ENCODE measurements around the gene FMO5.
"Not testable (repeated sequence)": the region's sequence is repeated elsewhere in the genome, so short reads cannot be mapped to it uniquely, and the experiment has no call there.

FMO5 gene

GRCh38 chr1:147238925-147239820, 14.0 kb upstream of the FMO5 start:
- no peak for DNase-seq

- no peak for DNase-seq
Measured at GRCh38 chr1:147238053-147238902, 13.1 kb upstream of the FMO5 start.

DNA sequence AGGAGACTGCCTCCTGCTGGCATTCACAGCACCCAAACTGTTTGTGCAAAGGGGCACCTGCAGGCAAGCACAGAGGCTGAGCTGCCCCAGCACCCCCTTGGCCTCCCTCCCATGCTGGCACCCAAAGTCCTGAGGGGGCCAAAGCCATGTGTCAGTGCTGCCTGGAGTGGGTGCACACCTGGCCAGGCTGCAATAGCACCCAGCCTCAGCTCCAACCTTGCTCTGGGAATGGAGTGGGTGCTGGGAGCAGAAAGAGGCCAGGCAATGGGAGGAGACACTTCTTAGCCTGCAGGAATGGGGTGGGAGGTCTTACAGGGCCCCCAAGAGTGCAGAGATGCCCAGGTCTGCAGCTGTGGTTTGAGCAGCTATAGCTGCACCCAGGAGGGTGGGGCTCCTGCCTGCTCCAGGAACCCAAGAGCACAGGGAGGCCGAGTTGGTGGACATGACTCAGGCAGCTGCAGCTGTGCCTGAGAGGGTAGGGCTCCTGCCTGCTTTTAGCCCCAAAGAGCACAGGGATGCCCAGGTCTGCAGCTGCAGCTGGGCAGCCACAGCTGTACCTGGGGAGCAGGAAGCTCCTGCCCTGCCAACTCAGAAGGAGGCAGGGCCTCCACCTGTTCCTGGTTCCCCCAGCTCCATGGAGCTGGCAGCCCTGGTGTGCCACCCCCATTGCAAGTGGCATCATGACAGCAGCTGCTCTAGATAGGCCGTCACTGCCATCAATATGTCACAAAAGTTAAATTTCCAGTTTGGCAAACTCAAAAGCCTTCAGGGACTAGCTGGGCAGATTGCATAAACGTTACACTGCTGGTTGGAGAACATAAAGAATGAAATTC, 12.0 kb upstream of the FMO5 start:
- no peak for DNase-seq

DNA sequence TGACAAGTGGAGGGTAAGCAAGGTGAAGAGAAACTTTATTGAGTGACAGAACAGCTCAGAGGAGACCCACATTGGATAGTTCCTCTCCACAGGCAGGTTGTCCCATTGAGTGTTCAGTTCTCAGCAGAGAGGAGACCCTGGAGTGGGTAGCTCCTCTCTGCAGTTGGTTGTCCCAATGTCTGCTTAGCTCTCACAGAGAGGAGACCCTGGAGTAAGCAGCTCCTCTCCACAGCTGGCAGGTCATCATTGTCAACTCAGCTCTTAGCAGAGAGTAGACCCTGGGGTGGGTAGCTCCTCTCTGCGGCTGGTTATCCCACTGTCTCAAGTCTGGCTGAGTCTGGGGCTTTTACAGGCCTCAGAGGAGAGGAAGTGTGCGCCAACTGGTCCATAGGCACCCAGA, 11.3 kb upstream of the FMO5 start:
- no peak for DNase-seq

DNA sequence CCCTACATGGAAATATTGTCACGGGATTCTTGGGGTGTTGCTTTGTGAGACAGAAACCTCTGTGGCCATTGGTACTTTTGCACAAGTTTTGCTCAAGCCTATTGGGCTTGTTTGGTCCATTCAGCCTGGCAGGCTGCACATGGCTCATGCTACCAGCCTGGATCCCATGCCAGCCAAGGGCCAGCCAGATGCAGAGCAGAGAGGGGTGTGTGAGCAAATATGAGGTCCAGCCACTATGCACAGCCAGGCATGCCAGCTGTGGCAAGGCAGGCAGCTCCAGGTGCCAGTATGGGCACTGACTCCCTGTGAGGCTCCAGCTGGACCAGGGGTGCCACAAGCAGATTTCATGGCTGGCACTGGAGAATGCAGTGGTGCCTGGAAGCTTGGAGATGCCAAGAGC, 10.7 kb upstream of the FMO5 start:
- DNase-seq, result no peak

GRCh38 chr1:147233903-147234302, 8.8 kb upstream of the FMO5 start:
- not testable (repeated sequence) for DNase-seq

DNA sequence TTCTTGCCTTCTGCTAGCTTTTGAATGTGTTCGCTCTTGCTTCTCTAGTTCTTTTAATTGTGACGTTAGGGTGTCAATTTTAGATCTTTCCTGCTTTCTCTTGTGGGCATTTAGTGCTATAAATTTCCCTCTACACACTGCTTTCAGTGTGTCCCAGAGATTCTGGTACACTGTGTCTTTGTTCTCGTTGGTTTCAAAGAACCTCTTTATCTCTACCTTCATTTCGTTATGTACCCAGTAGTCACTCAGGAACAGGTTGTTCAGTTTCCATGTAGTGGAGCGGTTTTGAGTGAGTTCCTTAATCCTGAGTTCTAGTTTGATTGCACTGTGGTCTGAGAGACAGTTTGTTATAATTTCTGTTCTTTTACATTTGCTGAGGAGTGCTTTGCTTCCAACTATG, 5.9 kb upstream of the FMO5 start:
- not testable (repeated sequence) for DNase-seq

GRCh38 chr1:147223740-147224615, 1.2 kb downstream of the FMO5 start:
- no peak for DNase-seq

DNA sequence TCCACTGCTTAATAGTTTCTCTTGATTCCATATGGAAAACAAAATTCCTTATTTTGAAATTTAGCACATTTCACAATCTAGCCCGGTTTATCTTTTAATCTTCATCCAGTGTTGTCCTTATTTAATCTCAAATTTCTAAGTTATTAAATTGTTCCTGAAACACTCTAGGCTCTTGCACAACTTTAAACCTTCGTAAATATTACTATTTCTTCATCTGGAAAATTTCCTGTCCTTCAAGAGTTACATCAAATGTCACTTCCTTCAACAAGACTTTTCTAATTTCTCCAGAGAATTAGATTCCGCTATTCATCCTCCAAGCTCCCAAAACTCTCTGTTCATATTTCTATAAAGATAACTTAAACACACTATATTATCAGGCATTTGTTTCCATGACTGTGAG, 6.5 kb downstream of the FMO5 start:
- no peak for DNase-seq

- no peak for DNase-seq
Measured at GRCh38 chr1:147217141-147217540, 8.0 kb downstream of the FMO5 start.

DNA sequence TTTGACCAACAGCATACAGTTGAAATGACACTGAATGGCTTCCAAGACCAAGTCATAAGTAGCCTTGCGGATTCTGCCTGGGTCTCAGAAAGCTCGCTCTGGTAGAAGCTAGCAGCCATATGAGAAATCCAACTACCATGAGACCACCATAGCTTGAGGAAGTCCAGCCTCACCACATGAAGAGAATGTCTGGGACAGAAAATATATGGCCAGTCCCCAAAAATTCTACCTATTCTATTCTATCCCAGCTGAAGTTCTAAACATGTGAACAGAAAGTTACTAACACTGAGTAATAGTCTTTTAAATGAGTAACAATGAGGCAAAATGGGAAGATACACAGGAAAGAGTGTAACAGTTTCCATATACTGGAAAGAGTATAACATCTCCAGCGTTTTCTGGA, 9.0 kb downstream of the FMO5 start:
- DNase-seq, result no peak

GRCh38 chr1:147215540-147215916, 9.6 kb downstream of the FMO5 start:
- DNase-seq, result no peak

- DNase-seq, result no peak
Measured at GRCh38 chr1:147214842-147215539, 10.1 kb downstream of the FMO5 start.

DNA sequence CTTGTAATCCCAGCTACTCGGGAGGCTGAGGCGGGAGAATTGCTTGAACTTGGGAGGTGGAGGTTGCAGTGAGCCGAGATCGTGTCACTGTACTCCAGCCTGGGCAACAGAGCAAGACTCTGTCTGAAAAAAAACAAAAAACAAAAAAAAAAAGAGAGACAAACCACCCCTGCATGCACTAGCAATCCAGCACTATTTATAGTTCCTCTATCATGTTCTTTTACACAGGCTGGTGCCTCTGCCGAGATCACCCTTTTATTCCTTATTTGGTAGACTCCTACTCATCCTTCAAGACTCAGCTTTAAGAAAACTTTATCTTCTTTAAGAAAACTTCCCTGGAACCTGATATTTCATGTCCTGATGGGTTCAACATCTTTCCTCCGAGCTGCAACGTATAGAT, 10.8 kb downstream of the FMO5 start:
- DNase-seq, result no peak

- DNase-seq, result no peak
Measured at GRCh38 chr1:147213271-147213670, 11.9 kb downstream of the FMO5 start.

DNA sequence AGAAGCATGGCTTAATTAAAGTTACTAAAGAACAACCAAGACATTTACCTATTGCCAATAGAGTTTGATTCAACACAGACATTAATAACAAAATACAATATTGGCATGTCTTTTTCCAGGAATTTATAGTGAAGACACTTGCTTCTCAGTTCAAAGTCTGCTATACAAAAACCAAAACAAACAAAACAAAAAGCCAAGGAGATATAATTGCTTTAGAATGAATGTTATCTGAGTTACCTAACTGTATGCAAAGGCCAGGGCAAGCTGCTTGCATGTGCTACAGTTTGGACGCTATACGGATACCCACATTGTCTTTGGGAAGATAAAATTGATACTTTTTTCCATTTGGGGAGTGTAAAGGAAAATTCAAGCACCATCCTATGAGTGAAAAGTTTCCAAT, 13.6 kb downstream of the FMO5 start:
- no peak for DNase-seq

DNA sequence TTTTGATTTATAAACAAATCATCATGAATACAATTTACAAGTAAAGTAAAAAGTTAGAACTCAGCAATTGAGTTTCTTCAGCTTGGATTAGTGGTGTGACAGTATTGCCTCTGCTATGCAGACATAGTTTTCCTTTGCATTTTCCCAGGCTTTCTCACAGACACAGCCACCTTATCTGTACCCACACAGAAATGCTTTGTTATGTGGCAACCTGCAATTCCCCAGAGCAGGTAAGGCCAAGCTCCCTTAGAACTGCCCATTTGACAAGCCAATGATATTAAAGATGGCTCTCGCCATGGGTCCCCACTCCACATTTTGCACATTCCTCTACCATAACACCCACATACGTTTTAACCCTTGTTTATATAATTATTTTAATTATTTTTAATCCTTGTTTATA, 14.2 kb downstream of the FMO5 start:
- no peak for DNase-seq

DNA sequence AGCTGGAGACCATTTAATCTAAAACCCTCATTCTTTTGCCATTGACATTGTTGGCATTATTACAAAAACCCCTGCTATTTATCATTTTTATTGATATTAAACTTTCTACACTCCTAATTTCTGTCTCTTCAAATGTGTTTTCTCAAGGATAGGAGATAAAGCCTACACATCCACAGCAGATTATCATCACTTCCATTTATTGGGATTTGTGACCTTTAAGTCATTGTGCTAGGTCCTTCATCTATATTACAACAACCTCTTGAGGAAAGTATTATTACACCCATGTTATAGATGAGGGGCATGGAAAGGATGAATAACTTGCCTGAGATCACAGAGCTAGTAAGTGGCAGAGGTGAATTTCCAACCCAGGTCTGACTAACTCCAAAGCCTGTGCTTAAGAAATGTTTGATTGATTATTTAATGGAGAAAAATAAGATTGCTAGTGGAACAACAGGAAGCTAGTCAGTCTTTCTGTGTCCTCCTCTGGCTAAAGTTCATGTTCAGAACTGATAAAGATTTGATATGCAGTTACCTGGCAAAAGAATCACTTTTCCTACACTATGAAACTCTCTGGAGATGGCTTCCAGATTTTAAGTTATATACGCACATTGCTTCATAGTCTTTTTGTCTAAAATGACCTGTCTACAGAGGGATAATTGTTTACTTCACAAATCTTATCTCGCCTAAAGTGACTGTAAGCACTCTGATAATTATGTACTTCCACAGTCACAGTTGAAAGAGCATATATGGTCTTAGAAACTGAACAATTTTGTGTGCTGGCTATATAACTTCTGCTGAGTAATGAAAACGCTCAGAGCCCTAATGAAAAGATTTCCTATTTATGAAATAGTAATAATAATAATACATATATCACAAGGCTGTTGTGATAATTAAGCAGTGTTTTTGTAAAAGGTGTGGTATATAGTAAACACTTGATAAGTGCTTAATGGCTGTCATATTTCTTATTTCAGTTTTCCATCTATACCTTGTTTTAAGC, 15.0 kb downstream of the FMO5 start:
- DNase-seq, result no peak

DNA sequence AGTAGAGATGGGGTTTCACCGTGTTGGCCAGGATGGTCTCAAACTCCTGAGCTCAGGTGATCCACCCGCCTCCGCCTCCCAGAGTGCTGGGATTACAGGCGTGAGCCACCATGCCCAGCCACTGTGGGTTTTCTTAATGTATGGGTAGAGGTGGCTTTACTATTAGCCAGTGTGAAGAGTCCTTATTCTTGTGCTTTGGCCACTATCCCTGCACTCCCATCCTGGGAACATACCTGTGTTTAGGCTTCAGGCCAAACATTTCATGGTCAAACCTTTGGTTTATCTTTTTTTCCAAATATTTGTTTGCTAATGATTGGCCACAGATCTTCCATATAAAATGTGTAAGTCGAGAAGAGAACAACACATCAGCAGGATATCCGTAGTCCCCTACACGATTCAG, 16.5 kb downstream of the FMO5 start:
- no peak for DNase-seq

GRCh38 chr1:147207192-147207591, 17.9 kb downstream of the FMO5 start:
- no peak for DNase-seq

Measured in NCI-H748 treated with DMSO at 0.1 percent for 48 hours (cell line).